A549 (cell line): Measurements from ENCODE around the gene JKAMP. TPM values are rescaled to one million over a fixed set of nuclear protein-coding genes. Genes with fewer than 3 reads are reported as not detected.
A peak's percentile ranks its signal among the peaks of the same experiment; 100 is the strongest.

ENCODE experiments used
- ATAC-seq, 2 experiments: fragments of 200-7000 bp in 1 of 2; fragments of >200 bp in 1 of 2; cut with Nextera tagmentation in 1 of 2; cut with Tn5 transposase in 1 of 2; 3 replicates each; pipeline versions ENCODE4 v1.8.0 to v1.9.1; 2018 to 2020; ENCODE audit warnings: mild to moderate bottlenecking in 1 of 2, moderate library complexity in 1 of 2
- CTCF ChIA-PET: fragments of 300-600 bp; sonication (Branson Sonifier 250); formaldehyde crosslinking; extraction: SDS; loops from one replicate; lab custom pipeline; 2021; ENCODE audit warnings: antibody characterized with exemption, inconsistent platforms; lab: Yijun Ruan, JAX
- POLR2A ChIA-PET: fragments of 350-600 bp; formaldehyde crosslinking; extraction: SDS; loops from one replicate; lab custom pipeline; 2021; ENCODE audit warnings: antibody characterized with exemption, inconsistent platforms; lab: Yijun Ruan, JAX
- DNase-seq, 2 experiments: peaks; one replicate each; pipeline versions ENCODE4 v3.0.0 to v3.0.0-alpha.2; 2011 to 2016; ENCODE audit warnings: low read depth in 1 of 2, low spot score in 1 of 2
- FAIRE-seq: peaks from 2 replicates; lab custom pipeline; 2011; peaks lifted over from hg19 to GRCh38; lab: Jason Lieb, UNC
- H3K27ac ChIP-seq, 2 experiments: fragments of >200 bp; sonication (Bioruptor Twin); formaldehyde crosslinking; 3 replicates each; pipeline ENCODE4 v1.5.1; 2016 to 2017
- H3K4me1 ChIP-seq: fragments of >200 bp; sonication (Bioruptor Twin); formaldehyde crosslinking; 3 replicates; pipeline ENCODE4 v1.6.1; 2016
- H3K4me2 ChIP-seq: fragments of >200 bp; sonication (Bioruptor Twin); formaldehyde crosslinking; 3 replicates; pipeline ENCODE4 v1.6.1; 2016
- H3K4me3 ChIP-seq: fragments of >200 bp; sonication (Bioruptor Twin); formaldehyde crosslinking; 3 replicates; pipeline ENCODE4 v1.5.1; 2016
- H3K9me3 ChIP-seq: fragments of >200 bp; sonication (Bioruptor Twin); formaldehyde crosslinking; 3 replicates; pipeline ENCODE4 v1.6.1; 2016
- BCL3 ChIP-seq: fragments of >200 bp; sonication (Bioruptor Twin); formaldehyde crosslinking; IDR thresholded peaks from 3 replicates; pipeline ENCODE4 v1.6.1; 2016
- BHLHE40 ChIP-seq: IDR thresholded peaks from 2 replicates; pipeline ENCODE4 v1.6.1; 2012; ENCODE audit warnings: low read depth, low read length, inconsistent platforms
- CBX2 ChIP-seq: fragments of 200-600 bp; sonication (generic); IDR thresholded peaks from 2 replicates; pipeline ENCODE4 v1.6.1; 2016; ENCODE audit warnings: low read depth, mild to moderate bottlenecking, borderline replicate concordance
- CEBPB ChIP-seq, 2 experiments: fragments of >200 bp in 1 of 2; sonication (Bioruptor Twin) in 1 of 2; formaldehyde crosslinking in 1 of 2; IDR thresholded peaks; 2 replicates each; pipeline ENCODE4 v1.6.1; 2012 to 2016
- CHD2 ChIP-seq: fragments of 150-350 bp; IDR thresholded peaks from 2 replicates; pipeline ENCODE4 v1.6.1; 2014; ENCODE audit warnings: low read length; ENCODE audit not compliant: partially characterized antibody
- EHF ChIP-seq: fragments of 250-450 bp; sonication (Bioruptor Pico); IDR thresholded peaks from 2 replicates; pipeline ENCODE4 v1.5.0; 2020; ENCODE audit warnings: mild to moderate bottlenecking
- EHMT2 ChIP-seq: fragments of 200-600 bp; sonication (generic); IDR thresholded peaks from 2 replicates; pipeline ENCODE4 v1.6.1; 2016; ENCODE audit warnings: antibody characterized with exemption, low read depth, mild to moderate bottlenecking, moderate library complexity
- EP300 ChIP-seq, 2 experiments: fragments of >200 bp; sonication (Bioruptor Twin); formaldehyde crosslinking; IDR thresholded peaks; 2 replicates in 1 of 2; 3 replicates in 1 of 2; pipeline ENCODE4 v1.6.1; 2016 to 2017
- ESRRA ChIP-seq: fragments of 150-350 bp; IDR thresholded peaks from 2 replicates; pipeline ENCODE4 v1.6.1; 2014; ENCODE audit warnings: mild to moderate bottlenecking, low read length, borderline replicate concordance
- FOSB ChIP-seq: fragments of 250-450 bp; sonication (Bioruptor Pico); IDR thresholded peaks from 2 replicates; pipeline ENCODE4 v1.5.0; 2020; ENCODE audit warnings: mild to moderate bottlenecking, moderate library complexity
- FOSL2 ChIP-seq, 2 experiments: fragments of 450-650 bp in 1 of 2; fragments of >200 bp in 1 of 2; sonication (Bioruptor Twin) in 1 of 2; formaldehyde crosslinking; IDR thresholded peaks; 2 replicates each; pipeline versions ENCODE4 v1.5.0 to v1.6.1; 2016 to 2020; ENCODE audit warnings: mild to moderate bottlenecking in 1 of 2, moderate library complexity in 1 of 2
- FOXS1 ChIP-seq: fragments of 250-450 bp; sonication (Bioruptor Pico); IDR thresholded peaks from 2 replicates; pipeline ENCODE4 v1.5.0; 2020; ENCODE audit warnings: mild to moderate bottlenecking, moderate library complexity
- HDAC2 ChIP-seq: fragments of 200-600 bp; sonication (generic); IDR thresholded peaks from 2 replicates; pipeline ENCODE4 v1.6.1; 2016
- HOXA7 ChIP-seq: fragments of 250-450 bp; sonication (Bioruptor Pico); IDR thresholded peaks from 2 replicates; pipeline ENCODE4 v1.5.0; 2020; ENCODE audit warnings: mild to moderate bottlenecking, moderate library complexity
- HOXB13 ChIP-seq: fragments of 250-450 bp; sonication (Bioruptor Pico); IDR thresholded peaks from 2 replicates; pipeline ENCODE4 v1.5.0; 2020; ENCODE audit warnings: low read depth, mild to moderate bottlenecking, moderate library complexity
- JUN ChIP-seq, 2 experiments: fragments of >200 bp; sonication (Bioruptor Twin); formaldehyde crosslinking; IDR thresholded peaks; 2 replicates in 1 of 2; 3 replicates in 1 of 2; pipeline ENCODE4 v1.6.1; 2016 to 2017
- JUNB ChIP-seq: fragments of >200 bp; sonication (Bioruptor Twin); formaldehyde crosslinking; IDR thresholded peaks from 2 replicates; pipeline ENCODE4 v1.6.1; 2016
- KDM5A ChIP-seq: fragments of 200-600 bp; sonication (generic); IDR thresholded peaks from 2 replicates; pipeline ENCODE4 v1.6.1; 2016; ENCODE audit warnings: antibody characterized with exemption, mild to moderate bottlenecking
- MAFK ChIP-seq: fragments of 450-650 bp; IDR thresholded peaks from 2 replicates; pipeline ENCODE4 v1.6.1; 2014; ENCODE audit not compliant: partially characterized antibody
- NR3C1 ChIP-seq: fragments of >200 bp; sonication (Bioruptor Twin); formaldehyde crosslinking; IDR thresholded peaks from 3 replicates; pipeline ENCODE4 v1.6.1; 2017
- PHF8 ChIP-seq: fragments of 200-600 bp; sonication (generic); IDR thresholded peaks from 2 replicates; pipeline ENCODE4 v1.6.1; 2016; ENCODE audit warnings: low read depth, mild to moderate bottlenecking, antibody characterized with exemption, moderate library complexity, borderline replicate concordance
- RAD21 ChIP-seq, 2 experiments: fragments of >200 bp in 1 of 2; sonication (Bioruptor Twin) in 1 of 2; formaldehyde crosslinking in 1 of 2; IDR thresholded peaks in 1 of 2; conservative IDR thresholded peaks in 1 of 2; 2 replicates in 1 of 2; 3 replicates in 1 of 2; pipeline ENCODE4 v1.6.1; 2012 to 2018; ENCODE audit warnings: inconsistent platforms in 1 of 2
- RARB ChIP-seq: fragments of 250-450 bp; sonication (Bioruptor Pico); IDR thresholded peaks from 2 replicates; pipeline ENCODE4 v1.8.0; 2021; ENCODE audit warnings: mild to moderate bottlenecking, moderate library complexity
- REST ChIP-seq: fragments of 200-600 bp; sonication (generic); IDR thresholded peaks from 2 replicates; pipeline ENCODE4 v1.6.1; 2016; ENCODE audit warnings: antibody characterized with exemption, mild to moderate bottlenecking, moderate library complexity
- RNF2 ChIP-seq: fragments of 200-600 bp; sonication (generic); IDR thresholded peaks from 2 replicates; pipeline ENCODE4 v1.6.1; 2016; ENCODE audit warnings: low read depth, mild to moderate bottlenecking, antibody characterized with exemption, moderate library complexity, borderline replicate concordance
- SREBF2 ChIP-seq: fragments of 450-650 bp; IDR thresholded peaks from 2 replicates; pipeline ENCODE4 v1.6.1; 2014; ENCODE audit warnings: mild to moderate bottlenecking, moderate library complexity
- TP53 ChIP-seq: fragments of 250-450 bp; sonication (Bioruptor Pico); IDR thresholded peaks from 2 replicates; pipeline ENCODE4 v1.5.0; 2021; ENCODE audit warnings: mild to moderate bottlenecking, moderate library complexity
- ZC3H11A ChIP-seq: fragments of 450-650 bp; IDR thresholded peaks from 2 replicates; pipeline ENCODE4 v1.6.1; 2014; ENCODE audit warnings: antibody characterized with exemption, mild to moderate bottlenecking
- ZFP36 ChIP-seq: fragments of 450-650 bp; IDR thresholded peaks from 2 replicates; pipeline ENCODE4 v1.6.1; 2014; ENCODE audit warnings: borderline replicate concordance; ENCODE audit not compliant: partially characterized antibody
- ZSCAN20 ChIP-seq: fragments of 250-450 bp; sonication (Bioruptor Pico); IDR thresholded peaks from 2 replicates; pipeline ENCODE4 v1.8.0; 2022; ENCODE audit warnings: mild to moderate bottlenecking, moderate library complexity
- WGBS: methylation state at CpG from one replicate; pipeline ENCODE4 v1.1.6; 2017; ENCODE audit errors: missing lambda C conversion rate; 5-methylcytosine and 5-hydroxymethylcytosine counted together
- polyA plus RNA-seq, 4 experiments: library from polyadenylated mRNA; depleted of rRNA in 3 of 4; stranded (reverse); fragments of >200 nt; fragmentation: RNase III in 1 of 4; extraction: RNeasy Plus Mini Kit Qiagen cat#74134 plus additional on column Dnase treatment in 1 of 4; gene quantifications; 2 replicates in 3 of 4; 3 replicates in 1 of 4; pipeline ENCODE4 v1.2.3, GENCODE V29; 2011 to 2017
- TF ChIP-seq, protein P1 (sequence below): IDR thresholded peaks from 2 replicates; pipeline ENCODE4 v1.6.1; 2012
- TF ChIP-seq, protein P2 (sequence below): IDR thresholded peaks from 2 replicates; pipeline ENCODE4 v1.6.1; 2012

JKAMP gene
- polyA plus RNA-seq, 2 of the 4 experiments (the other 2 are of a cell fraction): 89.4 to 266 TPM

- FAIRE-seq: no peak
- peaks cover 56% of the 10 kb centered on the region for H3K4me1 ChIP-seq
- no peak for ATAC-seq
- H3K4me3 ChIP-seq: peak overlapping the region; percentile 82
- ChIA-PET POLR2A (no interaction called here), CTCF (interaction anchor here (0.7 to 1.1 kb wide), 3 partner anchors 11 to 1080 kb away, joined by 3 to 6 read pairs (median 3); no protein-coding TSS in a partner anchor)
- no peak for DNase-seq
- peak overlapping the region; percentile 78 for H3K4me2 ChIP-seq
- TF ChIP-seq NR3C1: no peak
- no peak for TF ChIP-seq RARB
- TF ChIP-seq CBX2: no peak
- no peak for TF ChIP-seq FOSL2 (IDR thresholded peaks at IDR 0.05)
- TF ChIP-seq FOSL2 (CRISPR knock-in tag; IDR thresholded peaks at IDR 0.05): no peak
- TF ChIP-seq ZC3H11A: no peak
- TF ChIP-seq HOXA7 (CRISPR knock-in tag): no peak
- no peak for TF ChIP-seq JUNB
- no peak for TF ChIP-seq BHLHE40
- no peaks in the 10 kb centered on the region for H3K9me3 ChIP-seq
- peak overlapping the region; percentile 98 for H3K27ac ChIP-seq
- WGBS: 77% methylated on average over 2 of the region's 2 CpGs
Observed at GRCh38 chr14:59481407-59481806, 2.9 kb upstream of the JKAMP start.

DNA sequence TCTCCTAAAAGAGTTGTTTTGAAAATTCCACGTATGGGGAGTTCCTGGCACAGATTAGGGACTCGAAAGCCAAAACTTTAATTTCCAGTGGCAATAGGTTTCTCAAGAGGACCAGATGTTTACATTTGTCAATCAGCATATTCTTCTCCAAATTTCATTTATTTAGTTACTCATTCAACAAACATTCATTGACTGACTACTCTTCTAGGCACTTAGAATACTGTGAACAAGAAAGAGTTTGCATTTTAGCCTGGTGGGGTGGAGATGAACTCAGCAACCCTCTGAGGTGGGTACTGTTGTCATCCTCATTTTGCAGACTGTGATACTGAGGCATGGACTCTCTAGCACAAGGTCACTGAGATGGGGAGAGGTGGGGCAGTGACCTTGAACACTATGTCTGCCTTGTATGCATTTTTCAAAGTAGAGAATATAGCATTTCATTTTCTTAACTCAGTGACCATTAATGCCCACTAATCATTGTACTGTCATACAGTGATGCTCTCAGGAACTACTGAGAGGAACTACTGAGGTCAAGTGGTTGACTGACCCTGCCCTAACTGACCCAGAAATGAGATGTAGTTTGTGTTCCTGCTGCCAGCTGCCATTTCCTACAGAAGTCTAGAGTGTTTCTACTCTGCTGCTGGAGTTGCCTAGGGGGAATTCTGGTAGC lies 2.3 kb upstream of the JKAMP start:
- DNase-seq (peak; percentile 18 to 52), ATAC-seq (peak in 1 of 2 experiments; percentile 10; a peak in 2 of 6 replicates), FAIRE-seq (no peak)
- H3K4me1 ChIP-seq: peaks cover 53% of the 10 kb centered on the region
- WGBS: 3% methylated on average over 2 of the region's 2 CpGs
- H3K4me2 ChIP-seq: peak overlapping the region; percentile 78
- peak overlapping the region; percentile 98 for H3K27ac ChIP-seq
- POLR2A ChIA-PET: interaction anchor here (0.6 to 2.5 kb wide), 3 partner anchors 10 to 1102 kb away, joined by 3 to 6 read pairs (median 4); no protein-coding TSS in a partner anchor
- H3K4me3 ChIP-seq: peak overlapping the region; percentile 82
- CTCF ChIA-PET: interaction anchor here (1.0 to 3.0 kb wide), 3 partner anchors 12 to 95 kb away, joined by 3 to 19 read pairs (median 6); partner anchors contain the start of gene CCDC175
- no peaks in the 10 kb centered on the region for H3K9me3 ChIP-seq
- TF ChIP-seq JUN (IDR thresholded peaks at IDR 0.05) (peak; percentile 45 to 86), PHF8 (no peak), ZFP36 (no peak), BCL3 (peak; percentile 66; the same call in 1 of the 3 replicates), NR3C1 (no peak), KDM5A (no peak), CEBPB (IDR thresholded peaks at IDR 0.05) (peak; percentile 72 to 85), SREBF2 (no peak), ESRRA (peak; percentile 71), BHLHE40 (no peak), MAFK (no peak), RNF2 (no peak), ZSCAN20 (CRISPR knock-in tag) (no peak), HOXA7 (CRISPR knock-in tag) (no peak), FOXS1 (CRISPR knock-in tag) (no peak), RAD21 (conservative IDR thresholded peaks at IDR 0.05 in 1 of 2, IDR thresholded peaks at IDR 0.05 in 1 of 2) (no peak), FOSB (CRISPR knock-in tag) (no peak), REST (no peak), HOXB13 (CRISPR knock-in tag) (no peak), EP300 (IDR thresholded peaks at IDR 0.05) (peak; percentile 45 to 60; a peak in 2 of 5 replicates), EHMT2 (no peak), HDAC2 (no peak), EHF (CRISPR knock-in tag) (no peak), TP53 (no peak), CHD2 (no peak)
- TF ChIP-seq, protein P1, sequence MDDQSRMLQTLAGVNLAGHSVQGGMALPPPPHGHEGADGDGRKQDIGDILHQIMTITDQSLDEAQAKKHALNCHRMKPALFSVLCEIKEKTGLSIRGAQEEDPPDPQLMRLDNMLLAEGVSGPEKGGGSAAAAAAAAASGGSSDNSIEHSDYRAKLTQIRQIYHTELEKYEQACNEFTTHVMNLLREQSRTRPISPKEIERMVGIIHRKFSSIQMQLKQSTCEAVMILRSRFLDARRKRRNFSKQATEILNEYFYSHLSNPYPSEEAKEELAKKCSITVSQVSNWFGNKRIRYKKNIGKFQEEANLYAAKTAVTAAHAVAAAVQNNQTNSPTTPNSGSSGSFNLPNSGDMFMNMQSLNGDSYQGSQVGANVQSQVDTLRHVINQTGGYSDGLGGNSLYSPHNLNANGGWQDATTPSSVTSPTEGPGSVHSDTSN: 0 out of 2 replicates have a peak, but pooled peaks have one; percentile 12
- TF ChIP-seq, protein P2, sequence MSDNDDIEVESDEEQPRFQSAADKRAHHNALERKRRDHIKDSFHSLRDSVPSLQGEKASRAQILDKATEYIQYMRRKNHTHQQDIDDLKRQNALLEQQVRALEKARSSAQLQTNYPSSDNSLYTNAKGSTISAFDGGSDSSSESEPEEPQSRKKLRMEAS: peak; percentile 46
